Activated CD4-positive, alpha-beta T cell treated with anti-CD3 and anti-CD28 coated beads, Interleukin-2, amount 10 ng/mL, durations not matched to agents 7 days and 5 days (primary cell): ENCODE measurements around the gene KRI1. TPM values are rescaled to one million over a fixed set of nuclear protein-coding genes. Genes with fewer than 3 reads are reported as not detected.

Experiments
- CTCF ChIA-PET: fragments of 350-600 bp; sonication (Branson Sonifier 250); formaldehyde crosslinking; loops from one replicate; lab custom pipeline; 2021; ENCODE audit warnings: antibody characterized with exemption; lab: Charles Lee
- POLR2A ChIA-PET: fragments of 350-600 bp; sonication (Branson Sonifier 250); formaldehyde crosslinking; loops from one replicate; lab custom pipeline; 2021; ENCODE audit warnings: antibody characterized with exemption; lab: Charles Lee
- DNase-seq: peaks from one replicate; pipeline ENCODE4 v3.0.0-alpha.2; 2020
- H3K27ac Mint-ChIP-seq: one replicate; pipeline ENCODE4 v1.8.0; 2021; ENCODE audit warnings: mild to moderate bottlenecking, moderate library complexity, mixed read lengths
- H3K27me3 Mint-ChIP-seq: one replicate; pipeline ENCODE4 v1.8.0; 2021; ENCODE audit warnings: mixed read lengths
- H3K36me3 Mint-ChIP-seq: one replicate; pipeline ENCODE4 v1.8.0; 2021; ENCODE audit warnings: low read depth, mixed read lengths
- H3K4me1 Mint-ChIP-seq: one replicate; pipeline ENCODE4 v1.8.0; 2021; ENCODE audit warnings: mixed read lengths
- H3K4me3 Mint-ChIP-seq: one replicate; pipeline ENCODE4 v1.8.0; 2021; ENCODE audit warnings: mild to moderate bottlenecking, moderate library complexity, mixed read lengths
- H3K9me3 Mint-ChIP-seq: one replicate; pipeline ENCODE4 v1.8.0; 2021; ENCODE audit warnings: mixed read lengths
- total RNA-seq, 2 experiments: library from RNA; stranded (reverse); gene quantifications; one replicate each; pipeline ENCODE4 v1.2.3, GENCODE V29; 2021

KRI1 gene
- total RNA-seq, result 10 to 100 TPM; 68.1 to 78.4 TPM

DNA sequence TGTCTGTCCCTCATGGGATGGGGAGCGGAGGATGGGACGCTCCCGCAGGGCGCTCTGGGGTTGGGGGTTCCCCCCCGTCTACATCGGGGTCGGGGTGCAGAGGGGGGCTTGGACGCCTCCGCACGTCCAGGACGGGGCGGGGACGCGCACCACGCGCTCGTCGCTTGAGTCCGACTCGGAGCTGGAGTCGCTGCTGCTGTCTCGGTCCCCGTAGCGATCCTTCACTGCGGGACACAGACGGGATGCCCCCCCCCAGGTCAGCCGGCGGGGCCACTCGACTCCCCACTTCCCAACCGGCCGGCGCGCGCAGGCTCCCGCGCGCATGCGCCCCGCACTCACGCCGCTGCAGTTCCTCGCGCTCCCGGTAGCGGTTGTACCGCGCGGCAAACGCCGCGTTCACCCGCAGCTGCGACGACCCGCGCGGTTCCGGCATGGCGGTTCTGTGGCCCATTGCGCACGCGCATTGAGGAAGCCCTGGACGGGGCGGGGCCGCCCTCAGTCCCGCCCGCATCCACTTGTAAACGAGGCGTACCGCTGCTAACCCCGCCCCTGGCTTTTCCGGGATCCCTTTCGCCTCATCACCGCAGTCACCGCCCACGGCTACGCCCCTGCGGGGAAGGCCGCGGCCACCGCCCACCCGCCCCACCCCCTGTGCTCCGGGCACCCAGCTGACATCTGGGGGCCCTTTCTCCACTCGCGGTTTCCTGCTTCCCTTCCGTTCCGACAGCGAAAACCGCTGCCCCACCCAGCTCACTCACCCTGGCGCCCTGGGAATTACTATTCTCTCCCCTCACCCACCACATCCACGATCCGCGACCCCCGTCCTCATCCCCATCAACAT lies at the start of gene KRI1:
Gene KRI1 (minus strand): TSS at position 444 of the 841 bp plus-strand sequence. CDS start 11 bp downstream, at position 433.
- CTCF ChIA-PET, result interaction anchor here (0.6 to 1.3 kb wide), 9 partner anchors 8 to 153 kb away, joined by 3 to 5 read pairs (median 4); no protein-coding TSS in a partner anchor
- Mint-ChIP-seq H3K36me3 (peaks cover 46% of the 10 kb centered on the region), H3K4me3 (peak within 1 kb of the TSS; percentile 98), H3K27me3 (no peaks in the 10 kb centered on the region), H3K27ac (peak within 1 kb of the TSS; percentile 95), H3K4me1 (peaks cover 40% of the 10 kb centered on the region), H3K9me3 (no peaks in the 10 kb centered on the region)
- POLR2A ChIA-PET, result no interaction called here
- DNase-seq, result peak; percentile 99

DNA sequence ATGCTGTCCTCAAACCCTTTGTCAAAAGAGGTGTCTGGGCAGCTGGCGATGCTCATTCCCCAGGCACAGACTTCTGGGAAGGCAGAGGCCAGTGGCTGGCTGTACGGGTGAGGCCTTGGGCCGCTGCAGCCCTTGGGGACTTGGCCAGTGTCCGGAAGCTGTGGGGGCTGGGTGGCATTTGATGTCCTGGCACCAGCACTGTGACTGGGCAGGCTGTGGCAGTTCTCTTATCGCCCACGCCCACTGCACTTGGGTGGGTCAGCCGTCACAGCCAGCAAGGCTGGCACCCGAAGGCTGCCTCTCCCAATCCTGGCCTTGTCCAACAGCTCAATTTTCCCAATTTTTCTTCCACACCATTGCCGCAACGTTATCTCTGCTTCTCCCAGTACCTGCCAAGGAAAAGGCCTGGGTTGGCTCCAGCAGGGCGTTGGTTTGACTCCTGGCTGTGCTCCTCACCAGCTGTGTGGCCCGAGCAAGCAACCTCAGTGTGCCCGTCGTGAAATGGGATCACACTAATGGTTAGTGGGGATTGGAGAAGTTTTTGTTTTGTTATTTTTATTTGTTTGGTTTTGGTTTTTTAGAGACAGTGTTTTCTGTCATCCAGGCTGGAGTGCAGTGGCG lies 46.8 kb upstream of the KRI1 start:
- Mint-ChIP-seq H3K4me1 (peaks cover 24% of the 10 kb centered on the region), H3K4me3 (no peak overlapping the region), H3K9me3 (no peaks in the 10 kb centered on the region), H3K27me3 (no peaks in the 10 kb centered on the region), H3K36me3 (peaks cover 14% of the 10 kb centered on the region), H3K27ac (no peak overlapping the region)
- no peak for DNase-seq
- ChIA-PET POLR2A (no interaction called here), CTCF (interaction anchor here (0.6 to 2.0 kb wide), 5 partner anchors 24 to 144 kb away, joined by 3 to 5 read pairs (median 3); no protein-coding TSS in a partner anchor)

DNA sequence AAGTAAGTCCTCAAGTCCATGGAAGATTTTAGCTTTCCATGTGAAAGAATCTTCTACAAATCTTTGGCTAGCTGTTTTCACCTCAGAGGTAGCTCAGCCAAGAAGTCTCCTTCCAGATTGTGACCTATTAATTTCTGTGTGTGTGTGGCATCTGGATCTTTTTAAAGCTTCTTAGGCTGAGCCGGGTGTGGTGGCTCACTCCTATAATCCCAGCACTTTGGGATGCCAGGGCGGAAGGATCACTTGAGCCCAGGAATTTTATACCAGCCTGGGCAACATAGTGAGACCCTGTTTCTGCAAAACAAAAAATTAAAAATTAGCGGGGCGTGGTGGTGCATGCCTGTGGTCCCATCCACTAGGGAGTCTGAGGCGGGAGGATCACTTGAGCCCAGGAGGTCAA lies 46.1 kb upstream of the KRI1 start:
- no peak for DNase-seq
- Mint-ChIP-seq H3K4me3 (no peak overlapping the region), H3K4me1 (peaks cover 19% of the 10 kb centered on the region), H3K27ac (no peak overlapping the region), H3K27me3 (no peaks in the 10 kb centered on the region), H3K36me3 (peaks cover 12% of the 10 kb centered on the region), H3K9me3 (no peaks in the 10 kb centered on the region)
- ChIA-PET POLR2A (no interaction called here), CTCF (interaction anchor here (0.6 to 2.0 kb wide), 7 partner anchors 9 to 143 kb away, joined by 3 to 5 read pairs (median 3); no protein-coding TSS in a partner anchor)

DNA sequence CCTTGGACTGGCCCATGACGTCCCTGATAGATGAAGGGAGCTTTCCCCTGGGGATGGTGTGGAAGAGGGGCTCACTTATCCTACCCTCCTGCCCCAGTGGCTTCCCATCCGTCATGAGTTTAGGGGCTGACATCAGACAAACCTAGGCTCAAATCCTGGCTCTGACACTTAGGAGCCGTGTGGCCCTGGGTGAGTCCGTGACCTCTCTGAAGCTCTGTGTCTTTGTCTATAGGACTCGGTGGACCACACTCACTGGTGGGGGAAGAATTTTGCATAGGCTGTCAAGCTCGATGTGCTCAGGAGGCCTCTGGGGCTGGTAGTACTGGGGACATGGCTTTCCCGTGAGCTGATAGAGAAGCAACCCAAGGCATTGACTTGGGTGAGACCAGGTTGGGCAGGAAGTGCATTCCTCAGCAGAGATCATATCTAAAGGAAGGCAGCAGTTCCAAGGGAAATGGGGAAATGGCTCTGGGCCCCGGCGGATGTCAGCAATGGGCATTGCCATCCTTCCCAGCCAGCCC lies 38.7 kb upstream of the KRI1 start:
- Mint-ChIP-seq H3K27ac (peak overlapping the region; percentile 100), H3K4me1 (peaks cover 24% of the 10 kb centered on the region), H3K36me3 (peaks cover 9% of the 10 kb centered on the region), H3K9me3 (no peaks in the 10 kb centered on the region), H3K4me3 (peak overlapping the region; percentile 89), H3K27me3 (peaks cover 8% of the 10 kb centered on the region)
- CTCF ChIA-PET, result interaction anchor here (0.8 to 3.0 kb wide), 5 partner anchors 24 to 98 kb away, joined by 3 to 17 read pairs (median 3); partner anchors contain the start of gene QTRT1
- POLR2A ChIA-PET, result no interaction called here
- DNase-seq, result peak; percentile 19

DNA sequence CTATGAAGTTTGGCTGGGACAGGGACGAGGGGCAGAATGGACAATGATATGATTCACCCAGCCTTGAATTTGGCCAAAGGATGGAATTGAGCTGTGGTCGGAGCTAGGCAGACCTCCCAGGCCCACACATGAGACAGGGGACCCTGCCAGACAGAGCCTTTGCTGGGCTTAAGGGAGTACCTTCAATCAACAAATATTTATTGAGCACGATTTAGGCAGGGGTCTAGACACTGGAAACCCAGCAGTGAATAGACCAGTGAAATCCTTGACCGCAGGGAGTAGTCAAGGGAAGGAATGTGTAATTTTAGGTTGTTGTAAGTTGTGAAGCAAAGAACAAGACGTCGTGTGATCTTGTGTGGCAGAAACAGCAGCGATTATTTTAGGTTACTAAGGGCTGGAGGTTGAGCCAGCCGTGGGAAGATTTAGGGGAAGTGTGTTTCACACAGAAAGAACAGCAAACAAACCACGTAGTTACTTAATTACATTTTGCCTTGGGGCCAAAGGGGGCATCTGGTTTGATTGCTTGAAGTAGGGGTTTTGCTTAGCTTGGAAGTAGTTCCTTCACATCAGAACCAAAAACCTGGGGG lies 38.2 kb upstream of the KRI1 start:
- ChIA-PET POLR2A (no interaction called here), CTCF (interaction anchor here (0.8 to 3.0 kb wide), 6 partner anchors 23 to 98 kb away, joined by 3 to 17 read pairs (median 4); partner anchors contain the start of gene QTRT1)
- Mint-ChIP-seq H3K27ac (peak overlapping the region; percentile 100), H3K9me3 (no peaks in the 10 kb centered on the region), H3K27me3 (peaks cover 8% of the 10 kb centered on the region), H3K4me1 (peaks cover 24% of the 10 kb centered on the region), H3K36me3 (peaks cover 9% of the 10 kb centered on the region), H3K4me3 (peak overlapping the region; percentile 89)
- peak; percentile 46 for DNase-seq

DNA sequence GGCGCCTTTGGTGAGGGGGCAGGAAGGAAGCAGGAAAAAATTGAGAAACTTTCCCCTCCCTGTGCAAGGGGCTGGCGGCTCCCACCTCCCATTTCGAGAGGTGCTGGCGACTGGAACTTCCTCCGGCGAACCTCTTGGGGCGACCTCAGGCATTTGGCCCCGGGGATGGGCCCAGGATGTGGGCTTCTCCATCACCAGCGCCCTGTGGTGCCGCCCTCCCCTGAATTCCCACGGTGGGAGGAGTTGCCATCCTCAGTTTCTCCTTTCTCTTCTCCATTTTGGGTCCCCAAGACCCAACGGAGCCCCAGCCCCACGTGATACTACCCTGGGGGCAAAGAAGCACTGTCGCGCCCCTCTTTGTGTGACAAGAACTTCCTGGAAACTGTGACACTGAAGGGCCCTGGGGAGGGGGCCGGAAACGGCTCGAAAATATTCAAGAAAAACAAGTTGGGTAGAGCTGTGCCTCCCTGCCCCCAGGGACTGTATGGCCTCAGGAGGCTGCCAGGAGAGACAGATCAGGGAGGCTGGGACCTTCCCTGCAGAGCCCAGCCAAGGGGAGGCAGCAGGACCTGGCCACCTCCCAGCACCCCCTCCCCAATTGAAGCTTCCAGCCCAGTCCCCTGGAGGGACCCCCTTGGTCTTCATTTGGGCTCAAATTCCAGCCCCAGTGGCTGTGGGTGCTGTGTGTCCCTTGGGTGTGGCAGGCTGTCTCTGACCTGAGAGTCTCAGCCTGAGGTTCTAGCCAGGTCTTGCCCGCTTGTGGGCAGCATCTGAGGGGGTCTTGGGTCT lies 37.5 kb upstream of the KRI1 start:
- Mint-ChIP-seq H3K9me3 (no peaks in the 10 kb centered on the region), H3K27me3 (peaks cover 8% of the 10 kb centered on the region), H3K4me1 (peaks cover 24% of the 10 kb centered on the region), H3K36me3 (peaks cover 9% of the 10 kb centered on the region), H3K27ac (peak overlapping the region; percentile 100), H3K4me3 (peak overlapping the region; percentile 89)
- POLR2A ChIA-PET, result no interaction called here
- CTCF ChIA-PET, result interaction anchor here (0.8 to 2.3 kb wide), 5 partner anchors 22 to 98 kb away, joined by 3 to 11 read pairs (median 4); partner anchors contain the start of gene QTRT1
- peak; percentile 92 for DNase-seq

DNA sequence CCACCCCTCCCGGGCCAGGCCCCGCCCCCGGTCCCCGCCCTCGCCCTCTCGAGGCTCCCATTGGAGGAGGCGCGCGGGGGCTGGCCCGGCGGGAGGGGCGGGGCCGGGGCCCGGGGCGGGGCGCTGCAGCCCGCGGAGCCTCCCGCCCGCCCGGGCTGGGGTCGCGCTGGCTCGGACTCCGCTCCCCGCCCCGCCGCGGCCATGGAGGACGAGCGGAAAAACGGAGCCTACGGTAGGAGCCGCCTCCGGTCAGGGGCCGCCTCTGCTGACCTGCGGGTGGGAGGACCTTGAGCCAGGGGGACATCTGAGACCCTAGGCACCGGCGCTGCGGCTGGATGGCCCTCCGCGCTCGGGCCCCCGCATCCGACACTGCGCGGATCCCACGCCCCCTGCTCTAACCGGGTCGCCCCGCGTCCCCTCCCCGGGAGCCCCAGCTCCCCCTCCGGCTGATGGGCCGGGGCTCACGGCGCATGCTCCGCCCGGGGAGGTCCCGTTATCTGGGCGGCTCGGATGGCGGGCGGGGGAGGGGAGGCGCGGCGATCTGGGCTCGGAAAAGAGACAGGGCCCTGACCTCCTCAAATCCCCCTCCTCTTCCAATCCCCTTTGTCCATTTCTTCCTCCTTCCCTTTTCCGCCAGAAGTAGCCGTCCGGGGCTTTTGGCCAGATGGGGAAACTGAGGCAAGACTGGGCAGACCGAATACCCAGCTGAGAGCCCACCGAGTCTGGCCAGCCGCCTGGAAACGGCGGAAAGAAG lies 36.7 kb upstream of the KRI1 start:
- Mint-ChIP-seq H3K27me3 (peaks cover 8% of the 10 kb centered on the region), H3K27ac (peak overlapping the region; percentile 100), H3K4me3 (peak overlapping the region; percentile 89), H3K4me1 (peaks cover 22% of the 10 kb centered on the region), H3K9me3 (no peaks in the 10 kb centered on the region), H3K36me3 (peaks cover 9% of the 10 kb centered on the region)
- DNase-seq, result peak; percentile 87
- POLR2A ChIA-PET, result no interaction called here
- CTCF ChIA-PET, result interaction anchor here (0.9 to 2.3 kb wide), 7 partner anchors 21 to 186 kb away, joined by 3 to 11 read pairs (median 4); partner anchors contain the start of gene QTRT1

DNA sequence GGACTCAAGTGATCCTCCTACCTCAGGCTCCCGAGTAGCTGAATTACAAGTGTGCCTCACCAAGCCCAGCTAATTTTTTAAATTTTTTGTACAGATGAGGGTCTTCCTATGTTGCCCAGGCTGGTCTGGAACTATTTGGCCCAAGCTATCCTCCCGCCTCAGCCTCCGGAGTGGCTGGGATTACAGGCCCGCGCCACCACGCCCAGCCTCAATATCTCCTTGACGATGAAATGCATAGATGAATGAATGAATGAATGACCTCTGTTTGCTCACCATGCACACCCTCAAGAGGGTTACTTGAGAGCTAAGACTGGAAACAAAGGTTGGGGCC lies 36.2 kb upstream of the KRI1 start:
- Mint-ChIP-seq H3K36me3 (peaks cover 9% of the 10 kb centered on the region), H3K27me3 (peaks cover 8% of the 10 kb centered on the region), H3K4me3 (peak overlapping the region; percentile 70), H3K9me3 (no peaks in the 10 kb centered on the region), H3K27ac (peak overlapping the region; percentile 85), H3K4me1 (peaks cover 24% of the 10 kb centered on the region)
- DNase-seq, result no peak
- ChIA-PET CTCF (interaction anchor here (0.9 to 2.3 kb wide), 6 partner anchors 21 to 186 kb away, joined by 3 to 11 read pairs (median 4); no protein-coding TSS in a partner anchor), POLR2A (no interaction called here)

DNA sequence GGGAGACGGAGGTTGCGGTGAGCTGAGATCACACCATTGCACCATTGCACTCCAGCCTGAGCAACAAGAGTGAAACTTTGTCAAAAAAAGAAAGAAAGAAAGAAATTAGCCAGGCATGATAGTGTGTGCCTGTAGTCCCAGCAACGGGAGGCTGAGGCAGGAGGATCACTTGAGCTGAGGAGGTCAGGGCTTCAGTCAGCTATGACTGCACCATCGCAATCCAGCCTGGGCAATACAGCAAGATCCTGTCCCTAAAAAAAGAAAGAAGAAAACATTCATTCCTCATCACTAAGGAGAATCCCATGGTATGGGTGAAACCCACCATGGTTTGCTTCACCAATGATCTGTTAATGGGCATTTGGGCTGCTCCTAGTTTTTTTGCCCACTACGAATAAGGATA lies 34.3 kb upstream of the KRI1 start:
- ChIA-PET CTCF (interaction anchor here (0.7 kb wide), 1 partner anchor 30 kb away, joined by 3 read pairs; no protein-coding TSS in a partner anchor), POLR2A (no interaction called here)
- H3K4me1 Mint-ChIP-seq, result peaks cover 40% of the 10 kb centered on the region
- DNase-seq, result no peak
- H3K4me3 Mint-ChIP-seq, result no peak overlapping the region
- no peaks in the 10 kb centered on the region for H3K9me3 Mint-ChIP-seq
- peaks cover 9% of the 10 kb centered on the region for H3K36me3 Mint-ChIP-seq
- H3K27me3 Mint-ChIP-seq, result peaks cover 8% of the 10 kb centered on the region
- no peak overlapping the region for H3K27ac Mint-ChIP-seq

DNA sequence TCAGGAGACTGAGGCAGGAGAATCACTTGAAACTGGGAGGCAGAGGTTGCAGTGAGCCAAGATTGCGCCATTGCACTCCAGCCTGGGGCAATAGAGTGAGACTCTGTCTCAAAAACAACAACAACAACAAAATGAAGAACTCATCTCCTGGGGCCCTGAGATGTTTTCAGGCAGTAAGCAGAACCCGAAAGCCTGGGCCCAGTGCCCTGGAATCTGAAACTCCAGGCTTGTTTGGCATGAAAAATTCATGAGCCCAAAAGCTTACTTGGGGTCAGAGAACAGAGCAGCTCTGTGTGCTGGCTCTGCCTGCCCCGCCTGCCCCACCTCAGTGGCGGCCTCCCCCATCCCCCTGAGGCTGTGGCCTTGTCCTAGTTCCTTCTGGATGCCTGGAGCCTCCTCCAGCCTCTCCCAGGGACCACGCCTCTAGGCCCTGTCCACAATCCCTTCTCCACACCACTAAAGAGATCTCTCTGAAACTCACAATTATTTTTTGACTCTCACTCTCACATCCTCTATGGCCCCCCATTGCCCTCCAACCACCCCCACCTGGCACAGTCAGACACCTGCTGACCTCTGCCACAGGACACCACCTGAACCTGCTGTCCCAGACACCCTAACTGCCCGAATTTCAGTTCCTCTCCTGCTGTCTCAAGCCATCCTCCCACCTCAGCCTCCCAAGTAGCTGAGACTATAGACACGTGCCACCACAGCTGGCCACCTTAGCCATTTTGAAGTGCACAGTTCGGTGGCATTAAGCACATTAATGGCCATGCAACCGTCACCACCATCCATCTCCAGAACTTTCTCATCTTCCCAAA lies 28.2 kb upstream of the KRI1 start:
- ChIA-PET CTCF (interaction anchor here (1.1 to 4.0 kb wide), 2 partner anchors 13 to 106 kb away, joined by 3 to 21 read pairs; no protein-coding TSS in a partner anchor), POLR2A (no interaction called here)
- peak overlapping the region; percentile 76 for H3K27ac Mint-ChIP-seq
- H3K9me3 Mint-ChIP-seq, result no peaks in the 10 kb centered on the region
- no peak overlapping the region for H3K4me3 Mint-ChIP-seq
- peaks cover 24% of the 10 kb centered on the region for H3K4me1 Mint-ChIP-seq
- no peak for DNase-seq
- H3K36me3 Mint-ChIP-seq, result no peaks in the 10 kb centered on the region
- H3K27me3 Mint-ChIP-seq, result no peaks in the 10 kb centered on the region
